IMR-90 (cell line): ENCODE data around the gene TSPEAR.

Experiments
- CEBPB ChIP-seq: IDR thresholded peaks from 2 replicates; pipeline ENCODE4 v1.6.1; 2012; ENCODE audit warnings: low read depth, low read length, improper control_type of control experiment
- MAFK ChIP-seq: IDR thresholded peaks from 2 replicates; pipeline ENCODE4 v1.6.1; 2012; ENCODE audit warnings: low read depth, low read length, improper control_type of control experiment
- NFE2L2 ChIP-seq: fragments of 150-350 bp; IDR thresholded peaks from 2 replicates; pipeline ENCODE4 v1.6.1; 2016; ENCODE audit warnings: low read depth, mild to moderate bottlenecking, low read length
- POLR2A ChIP-seq: IDR thresholded peaks from 2 replicates; pipeline ENCODE4 v1.6.1; 2012; ENCODE audit warnings: mild to moderate bottlenecking, low read depth, low read length
- RCOR1 ChIP-seq: IDR thresholded peaks from 2 replicates; pipeline ENCODE4 v1.6.1; 2012; ENCODE audit warnings: mild to moderate bottlenecking, low read length, improper control_type of control experiment; ENCODE audit not compliant: insufficient replicate concordance
- TF ChIP-seq, protein P1 (sequence below): conservative IDR thresholded peaks from 2 replicates; pipeline ENCODE4 v1.5.1; 2012; ENCODE audit warnings: mild to moderate bottlenecking, low read depth, low read length, improper control_type of control experiment
- TF ChIP-seq, protein P2 (sequence below): fragments of 150-350 bp; IDR thresholded peaks from 2 replicates; pipeline ENCODE4 v1.6.1; 2016; ENCODE audit warnings: low read depth, mild to moderate bottlenecking, low read length, moderate library complexity, borderline replicate concordance

DNA sequence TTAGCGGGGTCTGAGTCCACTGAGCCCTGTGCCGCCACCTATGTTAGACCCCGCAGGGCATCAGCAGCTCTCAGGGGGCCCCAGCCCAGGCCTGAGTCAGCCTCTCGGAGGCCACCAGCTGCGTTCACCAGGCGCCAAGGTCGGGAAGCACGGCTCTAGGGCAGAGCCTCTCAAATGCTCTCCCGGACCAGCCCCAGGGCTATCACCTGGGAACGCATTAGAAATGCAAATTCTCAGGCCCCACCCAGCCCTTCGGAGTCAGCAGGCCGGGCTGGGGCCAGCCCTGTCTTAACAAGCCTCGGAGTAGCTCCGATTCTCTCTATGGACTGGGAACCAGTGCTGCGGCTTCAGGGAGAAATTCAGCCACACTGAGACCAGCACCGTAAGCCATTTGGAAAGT lies 37.2 kb upstream of the TSPEAR start:
- TF ChIP-seq, protein P1, sequence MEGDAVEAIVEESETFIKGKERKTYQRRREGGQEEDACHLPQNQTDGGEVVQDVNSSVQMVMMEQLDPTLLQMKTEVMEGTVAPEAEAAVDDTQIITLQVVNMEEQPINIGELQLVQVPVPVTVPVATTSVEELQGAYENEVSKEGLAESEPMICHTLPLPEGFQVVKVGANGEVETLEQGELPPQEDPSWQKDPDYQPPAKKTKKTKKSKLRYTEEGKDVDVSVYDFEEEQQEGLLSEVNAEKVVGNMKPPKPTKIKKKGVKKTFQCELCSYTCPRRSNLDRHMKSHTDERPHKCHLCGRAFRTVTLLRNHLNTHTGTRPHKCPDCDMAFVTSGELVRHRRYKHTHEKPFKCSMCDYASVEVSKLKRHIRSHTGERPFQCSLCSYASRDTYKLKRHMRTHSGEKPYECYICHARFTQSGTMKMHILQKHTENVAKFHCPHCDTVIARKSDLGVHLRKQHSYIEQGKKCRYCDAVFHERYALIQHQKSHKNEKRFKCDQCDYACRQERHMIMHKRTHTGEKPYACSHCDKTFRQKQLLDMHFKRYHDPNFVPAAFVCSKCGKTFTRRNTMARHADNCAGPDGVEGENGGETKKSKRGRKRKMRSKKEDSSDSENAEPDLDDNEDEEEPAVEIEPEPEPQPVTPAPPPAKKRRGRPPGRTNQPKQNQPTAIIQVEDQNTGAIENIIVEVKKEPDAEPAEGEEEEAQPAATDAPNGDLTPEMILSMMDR: no peak
- TF ChIP-seq MAFK (no peak), POLR2A (no peak), NFE2L2 (no peak), RCOR1 (no peak), CEBPB (no peak)
- TF ChIP-seq, protein P2, sequence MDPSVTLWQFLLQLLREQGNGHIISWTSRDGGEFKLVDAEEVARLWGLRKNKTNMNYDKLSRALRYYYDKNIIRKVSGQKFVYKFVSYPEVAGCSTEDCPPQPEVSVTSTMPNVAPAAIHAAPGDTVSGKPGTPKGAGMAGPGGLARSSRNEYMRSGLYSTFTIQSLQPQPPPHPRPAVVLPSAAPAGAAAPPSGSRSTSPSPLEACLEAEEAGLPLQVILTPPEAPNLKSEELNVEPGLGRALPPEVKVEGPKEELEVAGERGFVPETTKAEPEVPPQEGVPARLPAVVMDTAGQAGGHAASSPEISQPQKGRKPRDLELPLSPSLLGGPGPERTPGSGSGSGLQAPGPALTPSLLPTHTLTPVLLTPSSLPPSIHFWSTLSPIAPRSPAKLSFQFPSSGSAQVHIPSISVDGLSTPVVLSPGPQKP: no peak
